ENCODE measurements around the gene GABRG3. TPM values are rescaled to one million over a fixed set of nuclear protein-coding genes. Genes with fewer than 3 reads are reported as not detected.
"Not testable (repeated sequence)": the region's sequence is repeated elsewhere in the genome, so short reads cannot be mapped to it uniquely, and the experiment has no call there.

The GABRG3 gene
- total RNA-seq, 1 donor from 2014 or later: not detected

GRCh38 chr15:26981492-26981891 lies 10.5 kb downstream of the GABRG3 start:
- TF ChIP-seq POLR2A (IDR thresholded peaks at IDR 0.05) (no peak), POLR2AphosphoS5 (IDR thresholded peaks at IDR 0.05; ENCODE audit: insufficient read depth in 1 of 2, low read depth in 1 of 2) (no peak), CTCF (IDR thresholded peaks at IDR 0.05) (no peak)
- intact Hi-C loops (cut with DNase I): no loop called here
- Histone ChIP-seq H3K4me3 (no peak overlapping the region), H3K9me3 (no peaks in the 10 kb centered on the region), H3K4me1 (no peaks in the 10 kb centered on the region), H3K27me3 (no peaks in the 10 kb centered on the region), H3K36me3 (no peaks in the 10 kb centered on the region), H3K27ac (no peak overlapping the region)
- DNase-seq (ENCODE audit: extremely low spot score in 2 of 2): no peak

DNA sequence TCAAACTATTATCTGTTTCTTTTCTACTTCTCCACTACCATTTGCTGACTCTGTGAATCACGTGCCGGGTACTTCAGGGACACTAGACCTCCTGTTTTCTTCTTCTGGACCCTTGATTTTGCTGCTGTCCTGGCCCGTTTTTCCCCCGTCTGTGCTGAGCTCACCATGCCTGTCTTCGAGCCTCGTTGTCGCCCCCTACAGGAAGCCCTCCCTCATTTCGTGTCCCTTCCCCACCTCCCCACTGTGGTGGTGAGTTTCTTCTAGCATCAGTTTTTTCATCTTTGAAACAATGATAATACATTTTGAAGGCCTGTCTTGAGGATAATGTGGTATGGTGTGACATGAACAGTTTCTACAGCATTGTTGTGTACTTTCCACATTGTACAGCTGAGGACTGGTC lies 12.8 kb downstream of the GABRG3 start:
- Histone ChIP-seq H3K36me3 (no peaks in the 10 kb centered on the region), H3K9me3 (no peaks in the 10 kb centered on the region), H3K4me1 (no peaks in the 10 kb centered on the region), H3K27me3 (no peaks in the 10 kb centered on the region), H3K27ac (no peak overlapping the region), H3K4me3 (no peak overlapping the region)
- TF ChIP-seq POLR2AphosphoS5 (IDR thresholded peaks at IDR 0.05; ENCODE audit: insufficient read depth in 1 of 2, low read depth in 1 of 2) (no peak), CTCF (IDR thresholded peaks at IDR 0.05) (no peak), POLR2A (IDR thresholded peaks at IDR 0.05) (no peak)
- intact Hi-C loops (cut with DNase I): no loop called here
- no peak for DNase-seq (ENCODE audit: extremely low spot score in 2 of 2)

DNA sequence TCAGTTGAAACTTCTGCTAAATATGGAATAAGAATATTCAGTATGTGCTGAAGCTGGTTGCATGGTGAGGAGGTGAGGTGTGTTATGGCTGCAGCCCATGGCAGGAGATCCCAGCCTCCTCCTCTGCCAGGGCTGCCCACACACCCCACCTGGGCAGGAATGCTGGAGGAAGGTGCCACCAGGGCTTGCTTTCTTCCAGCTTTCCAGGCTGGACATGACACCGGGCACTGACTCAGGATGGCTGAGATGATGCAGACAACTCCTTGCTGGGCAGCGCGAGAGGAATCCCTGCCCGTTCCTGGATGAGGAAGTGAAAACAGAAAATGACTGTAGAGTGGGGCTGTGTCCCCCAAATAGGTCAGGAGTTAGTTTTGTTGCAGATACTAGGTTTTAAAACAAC lies 14.1 kb downstream of the GABRG3 start:
- DNase-seq (ENCODE audit: extremely low spot score in 2 of 2): no peak
- Histone ChIP-seq H3K4me3 (no peak overlapping the region), H3K27ac (no peak overlapping the region), H3K27me3 (no peaks in the 10 kb centered on the region), H3K9me3 (no peaks in the 10 kb centered on the region), H3K4me1 (no peaks in the 10 kb centered on the region), H3K36me3 (no peaks in the 10 kb centered on the region)
- intact Hi-C loops (cut with DNase I): no loop called here
- TF ChIP-seq CTCF (IDR thresholded peaks at IDR 0.05): no peak
- TF ChIP-seq POLR2AphosphoS5 (IDR thresholded peaks at IDR 0.05; ENCODE audit: insufficient read depth in 1 of 2, low read depth in 1 of 2): no peak
- no peak for TF ChIP-seq POLR2A (IDR thresholded peaks at IDR 0.05)

DNA sequence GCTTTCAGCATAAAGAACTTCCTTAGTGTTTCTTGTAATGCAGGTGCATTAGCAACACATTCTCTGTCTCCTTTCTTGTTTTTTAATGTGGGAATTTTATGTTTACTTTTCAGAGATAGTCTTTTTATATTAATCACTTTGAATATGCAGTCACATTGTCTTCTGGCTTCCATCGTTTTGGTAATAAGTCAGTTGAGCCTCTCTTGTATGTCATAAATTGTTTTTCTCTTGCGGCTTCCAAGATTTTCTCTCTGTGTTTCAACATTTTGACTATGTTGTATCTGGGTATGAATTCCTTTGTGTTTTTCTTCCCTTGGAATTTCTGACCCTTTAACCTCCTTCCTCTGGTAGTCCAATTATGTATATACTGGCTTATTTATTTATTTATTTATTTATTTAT lies 25.3 kb downstream of the GABRG3 start:
- Histone ChIP-seq H3K4me3 (no peak overlapping the region), H3K27me3 (no peaks in the 10 kb centered on the region), H3K36me3 (no peaks in the 10 kb centered on the region), H3K27ac (no peak overlapping the region), H3K4me1 (no peaks in the 10 kb centered on the region), H3K9me3 (no peaks in the 10 kb centered on the region)
- TF ChIP-seq CTCF (IDR thresholded peaks at IDR 0.05) (no peak), POLR2AphosphoS5 (IDR thresholded peaks at IDR 0.05; ENCODE audit: insufficient read depth in 1 of 2, low read depth in 1 of 2) (no peak)
- intact Hi-C loops (cut with DNase I): no loop called here
- no peak for DNase-seq (ENCODE audit: extremely low spot score in 2 of 2)

DNA sequence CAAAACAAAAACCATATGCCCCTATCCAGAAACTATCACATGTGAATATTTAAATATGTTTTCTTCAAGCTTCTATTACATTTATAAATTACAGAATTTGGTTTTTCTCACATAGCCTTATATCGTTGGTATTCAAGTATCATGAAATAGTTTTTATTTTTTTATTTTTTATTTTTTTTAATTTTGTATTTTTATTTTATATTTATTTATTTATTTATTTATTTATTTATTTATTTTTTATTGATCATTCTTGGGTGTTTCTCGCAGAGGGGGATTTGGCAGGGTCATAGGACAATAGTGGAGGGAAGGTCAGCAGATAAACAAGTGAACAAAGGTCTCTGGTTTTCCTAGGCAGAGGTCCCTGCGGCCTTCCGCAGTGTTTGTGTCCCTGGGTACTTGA lies 32.0 kb downstream of the GABRG3 start:
- H3K36me3 ChIP-seq; DNase-seq (ENCODE audit: extremely low spot score in 2 of 2); H3K27me3 ChIP-seq; intact Hi-C loops (cut with DNase I); H3K27ac ChIP-seq; H3K4me1 ChIP-seq; H3K4me3 ChIP-seq; H3K9me3 ChIP-seq: not testable (repeated sequence)

DNA sequence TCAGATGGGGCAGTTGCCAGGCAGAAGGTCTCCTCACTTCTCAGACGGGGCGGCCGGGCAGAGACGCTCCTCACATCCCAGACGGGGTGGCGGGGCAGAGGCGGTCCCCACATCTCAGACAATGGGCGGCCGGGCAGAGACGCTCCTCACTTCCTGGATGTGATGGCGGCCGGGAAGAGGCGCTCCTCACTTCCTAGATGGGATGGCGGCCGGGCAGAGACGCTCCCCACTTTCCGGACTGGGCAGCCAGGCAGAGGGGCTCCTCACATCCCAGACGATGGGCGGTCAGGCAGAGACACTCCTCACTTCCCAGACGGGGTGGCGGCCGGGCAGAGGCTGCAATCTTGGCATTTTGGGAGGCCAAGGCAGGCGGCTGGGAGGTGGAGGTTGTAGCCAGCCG lies 33.2 kb downstream of the GABRG3 start:
- H3K4me1 ChIP-seq; H3K9me3 ChIP-seq; H3K27me3 ChIP-seq; H3K27ac ChIP-seq; DNase-seq (ENCODE audit: extremely low spot score in 2 of 2); H3K4me3 ChIP-seq; H3K36me3 ChIP-seq; intact Hi-C loops (cut with DNase I): not testable (repeated sequence)

Measured in vagina (tissue), 2 donors.